HG02678 (cell line): ENCODE data around the gene DNM3.
A peak's percentile ranks its signal among the peaks of the same experiment; 100 is the strongest.
"Not testable (repeated sequence)": the region's sequence is repeated elsewhere in the genome, so short reads cannot be mapped to it uniquely, and the experiment has no call there.

Experiments
- ATAC-seq: cut with Tn5 transposase; IDR thresholded peaks from one replicate; pipeline ENCODE4 v1.9.1; 2021; ENCODE audit warnings: mild to moderate bottlenecking, moderate library complexity; ENCODE audit not compliant: unreplicated experiment

The DNM3 gene

GRCh38 chr1:171841050-171841910 lies at the start of gene DNM3:
DNM3 (plus strand) TSS chr1:171841498; CDS start chr1:171841657, 159 bp downstream.
- peak; percentile 88 for ATAC-seq

GRCh38 chr1:171792656-171793369 lies 48.5 kb upstream of the DNM3 start:
- no peak for ATAC-seq

- no peak for ATAC-seq
Measured at GRCh38 chr1:171793636-171794035, 47.7 kb upstream of the DNM3 start.

GRCh38 chr1:171794085-171794484 lies 47.2 kb upstream of the DNM3 start:
- ATAC-seq, result no peak

GRCh38 chr1:171796592-171796991 lies 44.7 kb upstream of the DNM3 start:
- ATAC-seq, result no peak

- no peak for ATAC-seq
Measured at GRCh38 chr1:171798311-171798710, 43.0 kb upstream of the DNM3 start.

GRCh38 chr1:171798765-171799164 lies 42.5 kb upstream of the DNM3 start:
- ATAC-seq, result no peak

- no peak for ATAC-seq
Measured at GRCh38 chr1:171799166-171799565, 42.1 kb upstream of the DNM3 start.

GRCh38 chr1:171799698-171800097 lies 41.6 kb upstream of the DNM3 start:
- ATAC-seq, result not testable (repeated sequence)

GRCh38 chr1:171800342-171800741 lies 41.0 kb upstream of the DNM3 start:
- ATAC-seq, result no peak

- ATAC-seq, result no peak
Measured at GRCh38 chr1:171800851-171801250, 40.4 kb upstream of the DNM3 start.

- no peak for ATAC-seq
Measured at GRCh38 chr1:171801487-171801891, 39.8 kb upstream of the DNM3 start.

GRCh38 chr1:171802207-171802606 lies 39.1 kb upstream of the DNM3 start:
- no peak for ATAC-seq

- no peak for ATAC-seq
Measured at GRCh38 chr1:171803045-171803444, 38.3 kb upstream of the DNM3 start.

- ATAC-seq, result no peak
Measured at GRCh38 chr1:171803461-171804022, 37.8 kb upstream of the DNM3 start.

- ATAC-seq, result peak; percentile 87
Measured at GRCh38 chr1:171805395-171806115, 35.7 kb upstream of the DNM3 start.

GRCh38 chr1:171807556-171807955 lies 33.7 kb upstream of the DNM3 start:
- ATAC-seq, result no peak

GRCh38 chr1:171809834-171810233 lies 31.5 kb upstream of the DNM3 start:
- ATAC-seq, result no peak

GRCh38 chr1:171811672-171812071 lies 29.6 kb upstream of the DNM3 start:
- ATAC-seq, result no peak

GRCh38 chr1:171814692-171815091 lies 26.6 kb upstream of the DNM3 start:
- ATAC-seq, result no peak

GRCh38 chr1:171816300-171816901 lies 24.9 kb upstream of the DNM3 start:
- no peak for ATAC-seq
